ENCODE results near the gene PAK4. TPM values are rescaled to one million over a fixed set of nuclear protein-coding genes. Genes with fewer than 3 reads are reported as not detected.
A peak's percentile ranks its signal among the peaks of the same experiment; 100 is the strongest.

The PAK4 gene
- total RNA-seq, 1 experiment from 2014 or later, result 63.1 TPM

GRCh38 chr19:39132344-39132969, 6.9 kb downstream of the PAK4 start:
- Mint-ChIP-seq H3K9me3 (no peaks in the 10 kb centered on the region), H3K36me3 (ENCODE audit: insufficient read depth in 1 of 3, low read depth in 3 of 3) (no peaks in the 10 kb centered on the region; a peak in 2 of 7 replicates), H3K4me1 (peaks cover 73 to 82% of the 10 kb centered on the region in 2 experiments), H3K27ac (peak overlapping the region in 2 of 3 experiments; percentile 24 to 81; a peak in 3 of 7 replicates), H3K27me3 (ENCODE audit: low read depth) (no peaks in the 10 kb centered on the region), H3K4me3 (peak overlapping the region in 1 of 2 experiments; percentile 57; a peak in 1 of 5 replicates)
- Histone ChIP-seq H2BK5ac (ENCODE audit: insufficient read length, low read length) (no peak overlapping the region), H3K14ac (ENCODE audit: insufficient read depth, low read length) (no peak overlapping the region), H3K9ac (ENCODE audit: extremely low read depth, insufficient read length, low read length) (no peak overlapping the region), H3K56ac (ENCODE audit: insufficient read length, low read depth, low read length) (no peak overlapping the region), H3K4me1 (ENCODE audit: insufficient read depth, low read length) (peaks cover 3% of the 10 kb centered on the region; the same call in 1 of the 2 replicates), H3K23me2 (ENCODE audit: insufficient read length, low read depth, low read length, poor library complexity, severe bottlenecking) (peaks cover 3% of the 10 kb centered on the region), H2BK20ac (ENCODE audit: low read depth, low read length, poor library complexity, severe bottlenecking) (no peak overlapping the region), H3K79me2 (ENCODE audit: insufficient read depth, low read length) (peaks cover 31% of the 10 kb centered on the region; the same call in 1 of the 2 replicates), H3K4ac (ENCODE audit: low read depth, low read length) (no peak overlapping the region), H4K20me1 (ENCODE audit: control insufficient read depth, insufficient read depth, insufficient read length) (peaks cover 11% of the 10 kb centered on the region), H2BK15ac (ENCODE audit: low read depth, low read length) (no peak overlapping the region), H3K4me2 (ENCODE audit: insufficient read depth, insufficient read length, low read length) (no peak overlapping the region), H4K8ac (replicated peaks; ENCODE audit: insufficient read length, low read depth, low read length) (no peak overlapping the region), H3T11ph (ENCODE audit: low read length) (no peak overlapping the region), H2BK12ac (ENCODE audit: insufficient read length, low read depth, low read length) (no peak overlapping the region), H2BK120ac (ENCODE audit: low read depth, low read length, poor library complexity, severe bottlenecking) (no peak overlapping the region), H2AK5ac (ENCODE audit: insufficient read length, low read length) (no peak overlapping the region), H3K27ac (ENCODE audit: insufficient read length, low read depth, low read length) (no peak overlapping the region), H3K18ac (ENCODE audit: insufficient read length, low read depth, low read length) (no peak overlapping the region), H4K91ac (ENCODE audit: insufficient read length, low read depth, low read length) (no peak overlapping the region), H3K79me1 (ENCODE audit: insufficient read depth, low read depth, low read length, poor library complexity, severe bottlenecking) (peaks cover under 1% of the 10 kb centered on the region), H3K27me3 (ENCODE audit: insufficient read depth, low read length) (no peaks in the 10 kb centered on the region), H4K5ac (ENCODE audit: insufficient read length, low read depth, low read length) (no peak overlapping the region), H3K9me3 (ENCODE audit: control insufficient read depth, low read depth, low read length) (no peaks in the 10 kb centered on the region), H3K23ac (ENCODE audit: insufficient read length, low read depth, low read length) (no peak overlapping the region), H2AFZ (ENCODE audit: low read length) (no peak overlapping the region)
- DNase-seq, result no peak
- no CpG with 5 or more reads among the region's 20 CpGs for WGBS (ENCODE audit: extremely low coverage, insufficient read length, low lambda C conversion rate)
- TF ChIP-seq, protein P1, sequence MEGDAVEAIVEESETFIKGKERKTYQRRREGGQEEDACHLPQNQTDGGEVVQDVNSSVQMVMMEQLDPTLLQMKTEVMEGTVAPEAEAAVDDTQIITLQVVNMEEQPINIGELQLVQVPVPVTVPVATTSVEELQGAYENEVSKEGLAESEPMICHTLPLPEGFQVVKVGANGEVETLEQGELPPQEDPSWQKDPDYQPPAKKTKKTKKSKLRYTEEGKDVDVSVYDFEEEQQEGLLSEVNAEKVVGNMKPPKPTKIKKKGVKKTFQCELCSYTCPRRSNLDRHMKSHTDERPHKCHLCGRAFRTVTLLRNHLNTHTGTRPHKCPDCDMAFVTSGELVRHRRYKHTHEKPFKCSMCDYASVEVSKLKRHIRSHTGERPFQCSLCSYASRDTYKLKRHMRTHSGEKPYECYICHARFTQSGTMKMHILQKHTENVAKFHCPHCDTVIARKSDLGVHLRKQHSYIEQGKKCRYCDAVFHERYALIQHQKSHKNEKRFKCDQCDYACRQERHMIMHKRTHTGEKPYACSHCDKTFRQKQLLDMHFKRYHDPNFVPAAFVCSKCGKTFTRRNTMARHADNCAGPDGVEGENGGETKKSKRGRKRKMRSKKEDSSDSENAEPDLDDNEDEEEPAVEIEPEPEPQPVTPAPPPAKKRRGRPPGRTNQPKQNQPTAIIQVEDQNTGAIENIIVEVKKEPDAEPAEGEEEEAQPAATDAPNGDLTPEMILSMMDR (conservative IDR thresholded peaks at IDR 0.05), result no peak

Data from H9 (cell line).